ENCODE measurements around the gene SLC16A9. TPM values are rescaled to one million over a fixed set of nuclear protein-coding genes. Genes with fewer than 3 reads are reported as not detected.

SLC16A9 gene
- total and polyA plus RNA-seq, 2 donors (not counting 3 experiments of a cell fraction or from before 2014, with no cell fraction given), result 0.35 TPM; not detected in 1

DNA sequence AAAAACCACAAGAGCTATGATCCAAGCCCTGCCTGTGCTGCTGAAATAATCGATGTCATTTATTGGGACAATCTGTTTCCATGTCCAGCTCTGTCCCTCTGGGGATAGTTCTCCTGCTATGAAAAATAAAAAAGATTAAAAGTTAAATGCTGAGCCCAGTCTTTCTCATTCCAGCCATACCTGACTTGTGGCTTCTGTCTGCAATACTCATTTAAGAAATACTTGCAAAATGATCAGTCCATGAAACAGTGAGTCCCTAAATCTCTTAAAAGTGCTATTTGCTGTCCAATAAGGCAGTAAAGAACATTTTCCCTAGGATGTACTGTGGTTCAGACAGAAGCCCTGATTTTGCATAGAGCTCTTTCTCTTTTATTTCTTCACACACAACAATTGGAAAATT lies 91.7 kb downstream of the SLC16A9 start:
- intact Hi-C loops (cut with micrococcal nuclease), result no loop called here
- DNase-seq (ENCODE audit: low read depth, low spot score), result no peak
- Histone ChIP-seq H4K20me1 (replicated peaks; ENCODE audit: control insufficient read depth, extremely low read depth, insufficient read depth, low read length) (no peaks in the 10 kb centered on the region), H2AFZ (ENCODE audit: low read depth, low read length) (no peak overlapping the region), H3K9ac (replicated peaks; ENCODE audit: extremely low read depth, insufficient read depth, low read length) (no peak overlapping the region), H3K4me1 (ENCODE audit: control insufficient read depth, extremely low read depth, insufficient read depth, low read length) (no peaks in the 10 kb centered on the region), H3K36me3 (ENCODE audit: control insufficient read depth in 2 of 2, extremely low read depth in 1 of 2, insufficient read depth in 2 of 2, low read length in 2 of 2) (no peaks in the 10 kb centered on the region), H3K4me3 (replicated peaks in 1 of 3; ENCODE audit: insufficient read depth in 1 of 3, low read depth in 1 of 3, low read length in 3 of 3) (no peak overlapping the region), H3K9me1 (replicated peaks; ENCODE audit: control insufficient read depth, extremely low read depth, insufficient read depth, low read length) (no peaks in the 10 kb centered on the region), H3K79me2 (ENCODE audit: control insufficient read depth, insufficient read depth, low read length) (no peaks in the 10 kb centered on the region), H3K27me3 (ENCODE audit: control insufficient read depth in 2 of 2, insufficient read depth in 2 of 2, low read length in 2 of 2) (no peaks in the 10 kb centered on the region), H3K27ac (ENCODE audit: insufficient read depth, low read depth, low read length) (no peak overlapping the region), H3K9me3 (replicated peaks; ENCODE audit: control insufficient read depth, insufficient read depth, low read length) (no peaks in the 10 kb centered on the region), H3K4me2 (ENCODE audit: insufficient read depth, low read length) (no peak overlapping the region)
- ChIA-PET CTCF (interaction anchor here (1.2 kb wide), 1 partner anchor 8 kb away, joined by 4 read pairs; no protein-coding TSS in a partner anchor), POLR2A (no interaction called here)
- dilution Hi-C loops (cut with MboI; ENCODE audit: extremely low pct_ligation_motif_present, low sequenced_read_pairs), result no loop called here
- TF ChIP-seq POLR2AphosphoS5 (IDR thresholded peaks at IDR 0.05; ENCODE audit: insufficient read depth, low read depth, low read length) (no peak), GATA2 (IDR thresholded peaks at IDR 0.05; ENCODE audit: insufficient read depth, insufficient read length, low read depth, low read length) (no peak), MAX (IDR thresholded peaks at IDR 0.05; ENCODE audit: insufficient read depth, insufficient read length) (no peak), FOS (IDR thresholded peaks at IDR 0.05; ENCODE audit: borderline replicate concordance, insufficient read depth, low read length) (no peak)
- TF ChIP-seq, protein P1, sequence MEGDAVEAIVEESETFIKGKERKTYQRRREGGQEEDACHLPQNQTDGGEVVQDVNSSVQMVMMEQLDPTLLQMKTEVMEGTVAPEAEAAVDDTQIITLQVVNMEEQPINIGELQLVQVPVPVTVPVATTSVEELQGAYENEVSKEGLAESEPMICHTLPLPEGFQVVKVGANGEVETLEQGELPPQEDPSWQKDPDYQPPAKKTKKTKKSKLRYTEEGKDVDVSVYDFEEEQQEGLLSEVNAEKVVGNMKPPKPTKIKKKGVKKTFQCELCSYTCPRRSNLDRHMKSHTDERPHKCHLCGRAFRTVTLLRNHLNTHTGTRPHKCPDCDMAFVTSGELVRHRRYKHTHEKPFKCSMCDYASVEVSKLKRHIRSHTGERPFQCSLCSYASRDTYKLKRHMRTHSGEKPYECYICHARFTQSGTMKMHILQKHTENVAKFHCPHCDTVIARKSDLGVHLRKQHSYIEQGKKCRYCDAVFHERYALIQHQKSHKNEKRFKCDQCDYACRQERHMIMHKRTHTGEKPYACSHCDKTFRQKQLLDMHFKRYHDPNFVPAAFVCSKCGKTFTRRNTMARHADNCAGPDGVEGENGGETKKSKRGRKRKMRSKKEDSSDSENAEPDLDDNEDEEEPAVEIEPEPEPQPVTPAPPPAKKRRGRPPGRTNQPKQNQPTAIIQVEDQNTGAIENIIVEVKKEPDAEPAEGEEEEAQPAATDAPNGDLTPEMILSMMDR (IDR thresholded peaks at IDR 0.05; ENCODE audit: extremely low read depth in 1 of 2, insufficient read depth in 1 of 2, low read depth in 1 of 2, low read length in 2 of 2), result no peak
- BruUV-seq (replicated peaks), result no TSS peak
- FAIRE-seq, result no peak

GRCh38 chr10:59611048-59611447 lies 98.6 kb downstream of the SLC16A9 start:
- no peaks in the 10 kb centered on the region for H3K4me1 ChIP-seq (ENCODE audit: control insufficient read depth, extremely low read depth, insufficient read depth, low read length)
- TF ChIP-seq MYC (IDR thresholded peaks at IDR 0.05; ENCODE audit: low read depth, low read length) (no peak), POLR2A (IDR thresholded peaks at IDR 0.05; ENCODE audit: low read depth, low read length) (no peak), JUN (IDR thresholded peaks at IDR 0.05; ENCODE audit: borderline replicate concordance, insufficient read depth, insufficient read length, low read depth) (no peak), FOS (IDR thresholded peaks at IDR 0.05; ENCODE audit: borderline replicate concordance, insufficient read depth, low read length) (no peak), GATA2 (IDR thresholded peaks at IDR 0.05; ENCODE audit: insufficient read depth, insufficient read length, low read depth, low read length) (no peak), EZH2 (IDR thresholded peaks at IDR 0.05; ENCODE audit: borderline replicate concordance, low read depth, low read length, severe bottlenecking) (no peak), MAX (IDR thresholded peaks at IDR 0.05; ENCODE audit: insufficient read depth, insufficient read length) (no peak), POLR2AphosphoS5 (IDR thresholded peaks at IDR 0.05; ENCODE audit: insufficient read depth, low read depth, low read length) (no peak)
- TF ChIP-seq, protein P1 (IDR thresholded peaks at IDR 0.05; ENCODE audit: extremely low read depth in 1 of 2, insufficient read depth in 1 of 2, low read depth in 1 of 2, low read length in 2 of 2), result no peak
- no peak overlapping the region for H3K4me3 ChIP-seq (replicated peaks in 1 of 3; ENCODE audit: insufficient read depth in 1 of 3, low read depth in 1 of 3, low read length in 3 of 3)
- H3K79me2 ChIP-seq (ENCODE audit: control insufficient read depth, insufficient read depth, low read length), result no peaks in the 10 kb centered on the region
- no peaks in the 10 kb centered on the region for H3K9me1 ChIP-seq (replicated peaks; ENCODE audit: control insufficient read depth, extremely low read depth, insufficient read depth, low read length)
- FAIRE-seq, result no peak
- no peak overlapping the region for H2AFZ ChIP-seq (ENCODE audit: low read depth, low read length)
- POLR2A ChIA-PET, result no interaction called here
- DNase-seq (ENCODE audit: low read depth, low spot score), result no peak
- H3K9ac ChIP-seq (replicated peaks; ENCODE audit: extremely low read depth, insufficient read depth, low read length), result no peak overlapping the region
- no TSS peak for BruUV-seq (replicated peaks)
- no peak overlapping the region for H3K27ac ChIP-seq (ENCODE audit: insufficient read depth, low read depth, low read length)
- dilution Hi-C loops (cut with MboI; ENCODE audit: extremely low pct_ligation_motif_present, low sequenced_read_pairs) (no loop called here), intact Hi-C loops (cut with micrococcal nuclease) (no loop called here)
- H4K20me1 ChIP-seq (replicated peaks; ENCODE audit: control insufficient read depth, extremely low read depth, insufficient read depth, low read length), result no peaks in the 10 kb centered on the region
- H3K36me3 ChIP-seq (ENCODE audit: control insufficient read depth in 2 of 2, extremely low read depth in 1 of 2, insufficient read depth in 2 of 2, low read length in 2 of 2), result no peaks in the 10 kb centered on the region
- H3K4me2 ChIP-seq (ENCODE audit: insufficient read depth, low read length), result no peak overlapping the region
- CTCF ChIA-PET, result interaction anchor here (2.8 kb wide), 1 partner anchor 11 kb away, joined by 8 read pairs; no protein-coding TSS in a partner anchor
- H3K9me3 ChIP-seq (replicated peaks; ENCODE audit: control insufficient read depth, insufficient read depth, low read length), result no peaks in the 10 kb centered on the region
- no peaks in the 10 kb centered on the region for H3K27me3 ChIP-seq (ENCODE audit: control insufficient read depth in 2 of 2, insufficient read depth in 2 of 2, low read length in 2 of 2)

Data from endothelial cell of umbilical vein (primary cell).